Measurements from ENCODE around the gene CDK6.

CDK6 gene

GRCh38 chr7:92681633-92682032, 154.7 kb downstream of the CDK6 start:
- no peak for DNase-seq (ENCODE audit: low read depth)

- no peak for DNase-seq (ENCODE audit: low read depth)
These were observed 155.9 kb downstream of the CDK6 start for GRCh38 chr7:92680442-92680841.

GRCh38 chr7:92678291-92678920, 158.0 kb downstream of the CDK6 start:
- DNase-seq (ENCODE audit: low read depth), result no peak

GRCh38 chr7:92674379-92674778, 162.0 kb downstream of the CDK6 start:
- no peak for DNase-seq (ENCODE audit: low read depth)

- DNase-seq (ENCODE audit: low read depth), result no peak
These were observed 164.7 kb downstream of the CDK6 start for GRCh38 chr7:92671505-92672169.

- no peak for DNase-seq (ENCODE audit: low read depth)
These were observed 166.0 kb downstream of the CDK6 start for GRCh38 chr7:92670204-92670851.

GRCh38 chr7:92669616-92670165, 166.7 kb downstream of the CDK6 start:
- no peak for DNase-seq (ENCODE audit: low read depth)

GRCh38 chr7:92668564-92668963, 167.8 kb downstream of the CDK6 start:
- no peak for DNase-seq (ENCODE audit: low read depth)

GRCh38 chr7:92667816-92668535, 168.4 kb downstream of the CDK6 start:
- no peak for DNase-seq (ENCODE audit: low read depth)

GRCh38 chr7:92665926-92666325, 170.4 kb downstream of the CDK6 start:
- no peak for DNase-seq (ENCODE audit: low read depth)

GRCh38 chr7:92661651-92662050, 174.7 kb downstream of the CDK6 start:
- DNase-seq (ENCODE audit: low read depth), result no peak

GRCh38 chr7:92658671-92659070, 177.7 kb downstream of the CDK6 start:
- DNase-seq (ENCODE audit: low read depth), result no peak

- no peak for DNase-seq (ENCODE audit: low read depth)
These were observed 179.0 kb downstream of the CDK6 start for GRCh38 chr7:92657391-92657790.

- no peak for DNase-seq (ENCODE audit: low read depth)
These were observed 180.3 kb downstream of the CDK6 start for GRCh38 chr7:92656121-92656520.

- no peak for DNase-seq (ENCODE audit: low read depth)
These were observed 181.0 kb downstream of the CDK6 start for GRCh38 chr7:92655346-92655884.

GRCh38 chr7:92653136-92653535, 183.2 kb downstream of the CDK6 start:
- DNase-seq (ENCODE audit: low read depth), result no peak

- DNase-seq (ENCODE audit: low read depth), result no peak
These were observed 183.8 kb downstream of the CDK6 start for GRCh38 chr7:92652536-92652935.

- DNase-seq (ENCODE audit: low read depth), result no peak
These were observed 186.0 kb downstream of the CDK6 start for GRCh38 chr7:92650391-92650790.

- no peak for DNase-seq (ENCODE audit: low read depth)
These were observed 188.3 kb downstream of the CDK6 start for GRCh38 chr7:92648067-92648466.

- no peak for DNase-seq (ENCODE audit: low read depth)
These were observed 188.7 kb downstream of the CDK6 start for GRCh38 chr7:92647652-92648051.

- DNase-seq (ENCODE audit: low read depth), result no peak
These were observed 189.3 kb downstream of the CDK6 start for GRCh38 chr7:92647011-92647625.

All from stimulated activated CD4-positive, alpha-beta T cell treated with anti-CD3 and anti-CD28 coated beads, Interleukin-2, amount 100 ng/mL, for 4 hours (primary cell).